NOMO-1 treated with DMSO at 0.1 percent for 48 hours (cell line): ENCODE measurements around the gene FBXO17.

Experiments used
- DNase-seq: peaks from one replicate; lab custom pipeline; 2025; ENCODE audit not compliant: unreplicated experiment; lab: John Stamatoyannopoulos, UW

FBXO17 gene

GRCh38 chr19:38894968-38895367, 80.6 kb downstream of the FBXO17 start:
- no peak for DNase-seq

- no peak for DNase-seq
Observed at GRCh38 chr19:38893341-38893771, 82.2 kb downstream of the FBXO17 start.

- no peak for DNase-seq
Observed at GRCh38 chr19:38892841-38893240, 82.7 kb downstream of the FBXO17 start.

- DNase-seq, result no peak
Observed at GRCh38 chr19:38891771-38892170, 83.8 kb downstream of the FBXO17 start.
